ENCODE measurements around the gene TM9SF1. TPM values are rescaled to one million over a fixed set of nuclear protein-coding genes. Genes with fewer than 3 reads are reported as not detected.

Gene TM9SF1
- total RNA-seq, 1 experiment from 2014 or later, result 55.5 TPM

DNA sequence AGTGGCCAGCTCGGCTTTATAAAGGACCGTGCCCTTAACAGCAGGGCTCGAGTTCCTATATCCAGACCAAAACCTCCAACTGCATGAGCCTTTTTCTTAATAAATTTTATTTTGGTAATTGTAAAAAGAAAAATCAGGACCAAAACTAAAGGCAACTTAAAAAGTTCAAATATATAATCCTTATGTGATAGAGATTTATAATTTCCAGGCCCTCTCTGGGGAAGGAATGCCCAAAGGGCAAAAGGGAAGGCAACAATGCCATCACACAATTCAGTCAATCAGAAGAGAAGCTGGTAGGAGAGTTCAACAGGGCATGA is 6.2 kb downstream of the TM9SF1 start:
- no peak for DNase-seq (ENCODE audit: low spot score)
- Histone ChIP-seq H3K9me3 (ENCODE audit: low read depth, low read length, poor library complexity, severe bottlenecking) (no peaks in the 10 kb centered on the region), H3K27ac (ENCODE audit: low read depth, low read length, poor library complexity, severe bottlenecking) (peak overlapping the region; percentile 88), H3K36me3 (ENCODE audit: insufficient read depth, low read length, poor library complexity, severe bottlenecking) (peaks cover 40% of the 10 kb centered on the region), H3K4me1 (ENCODE audit: insufficient read depth, low read length, poor library complexity, severe bottlenecking) (peaks cover 9% of the 10 kb centered on the region), H3K4me3 (ENCODE audit: low read depth, low read length, poor library complexity, severe bottlenecking) (peak overlapping the region; percentile 79), H3K27me3 (replicated peaks; ENCODE audit: insufficient read depth, low read depth, low read length, poor library complexity) (no peaks in the 10 kb centered on the region)
- POLR2A ChIA-PET (ENCODE audit: low non-redundant PET), result interaction anchor here (0.6 kb wide), 1 partner anchor 122 kb away, joined by 5 read pairs; the partner anchor contains the start of gene LTB4R
- CTCF ChIA-PET, result no interaction called here
- no peak for TF ChIP-seq EZH2 (IDR thresholded peaks at IDR 0.05; ENCODE audit: borderline replicate concordance, low read depth, low read length, poor library complexity, severe bottlenecking)
- TF ChIP-seq, protein P1, sequence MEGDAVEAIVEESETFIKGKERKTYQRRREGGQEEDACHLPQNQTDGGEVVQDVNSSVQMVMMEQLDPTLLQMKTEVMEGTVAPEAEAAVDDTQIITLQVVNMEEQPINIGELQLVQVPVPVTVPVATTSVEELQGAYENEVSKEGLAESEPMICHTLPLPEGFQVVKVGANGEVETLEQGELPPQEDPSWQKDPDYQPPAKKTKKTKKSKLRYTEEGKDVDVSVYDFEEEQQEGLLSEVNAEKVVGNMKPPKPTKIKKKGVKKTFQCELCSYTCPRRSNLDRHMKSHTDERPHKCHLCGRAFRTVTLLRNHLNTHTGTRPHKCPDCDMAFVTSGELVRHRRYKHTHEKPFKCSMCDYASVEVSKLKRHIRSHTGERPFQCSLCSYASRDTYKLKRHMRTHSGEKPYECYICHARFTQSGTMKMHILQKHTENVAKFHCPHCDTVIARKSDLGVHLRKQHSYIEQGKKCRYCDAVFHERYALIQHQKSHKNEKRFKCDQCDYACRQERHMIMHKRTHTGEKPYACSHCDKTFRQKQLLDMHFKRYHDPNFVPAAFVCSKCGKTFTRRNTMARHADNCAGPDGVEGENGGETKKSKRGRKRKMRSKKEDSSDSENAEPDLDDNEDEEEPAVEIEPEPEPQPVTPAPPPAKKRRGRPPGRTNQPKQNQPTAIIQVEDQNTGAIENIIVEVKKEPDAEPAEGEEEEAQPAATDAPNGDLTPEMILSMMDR (conservative IDR thresholded peaks at IDR 0.05; ENCODE audit: low read depth, low read length), result no peak
- BruUV-seq (replicated peaks), result no TSS peak
- intact Hi-C loops (cut with micrococcal nuclease; ENCODE audit: unreplicated experiment), result loop anchor here (5.0 kb wide), 1 partner anchor 42 kb away; the partner anchor contains the start of genes PSME2 and RNF31

DNA sequence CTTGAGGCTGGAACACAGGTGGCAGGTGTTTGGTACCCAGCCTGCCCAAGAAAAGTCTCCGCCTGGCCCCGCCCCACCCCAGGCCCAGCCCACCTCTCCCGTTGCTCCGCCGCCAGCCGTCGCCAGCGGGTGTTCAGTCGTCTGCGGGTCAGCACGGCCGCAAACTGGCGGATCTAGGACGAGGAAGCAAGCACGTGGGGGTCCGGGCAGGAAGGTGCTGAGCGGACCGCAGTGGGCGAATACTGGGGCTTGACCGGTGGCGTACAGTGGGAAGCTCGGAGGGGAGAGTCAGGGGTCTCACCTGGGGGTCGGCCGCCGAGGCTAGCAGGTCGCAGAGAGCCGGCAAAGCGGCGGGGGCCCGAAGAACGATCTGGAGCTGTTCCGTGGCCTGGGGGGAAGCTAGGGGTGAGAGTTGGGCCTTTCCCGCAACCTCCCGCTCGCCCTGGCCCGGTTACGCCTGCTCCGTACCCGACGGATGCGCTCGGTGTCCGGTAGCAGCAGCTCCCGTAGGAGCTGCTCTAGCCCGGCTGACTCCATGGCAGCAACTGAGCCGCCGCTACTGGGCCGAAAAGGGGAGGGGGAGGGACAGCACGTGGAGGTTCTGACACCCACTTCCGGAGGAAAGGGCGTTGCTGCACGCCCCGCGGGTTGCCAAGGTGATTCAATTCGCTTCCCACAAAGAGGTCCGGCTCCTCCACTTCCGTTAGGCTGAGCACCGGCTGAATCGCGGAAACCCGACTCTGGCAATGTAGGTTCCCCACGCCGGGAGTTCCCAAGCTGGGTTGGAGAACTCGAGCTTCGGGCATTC is 6.8 kb downstream of the TM9SF1 start, which contains the start of gene IPO4:
TSS of gene IPO4 (minus strand) at position 566 of the 808 bp plus-strand sequence. CDS start at position 537, 29 bp downstream.
- H3K27me3 ChIP-seq (replicated peaks; ENCODE audit: insufficient read depth, low read depth, low read length, poor library complexity), result no peaks in the 10 kb centered on the region
- ChIA-PET CTCF (no interaction called here), POLR2A (ENCODE audit: low non-redundant PET) (interaction anchor here (0.6 kb wide), 1 partner anchor 123 kb away, joined by 5 read pairs; the partner anchor contains the start of gene LTB4R)
- peak within 1 kb of the TSS; percentile 79 for H3K4me3 ChIP-seq (ENCODE audit: low read depth, low read length, poor library complexity, severe bottlenecking)
- TF ChIP-seq, protein P1 (conservative IDR thresholded peaks at IDR 0.05; ENCODE audit: low read depth, low read length), result no peak
- no peak for TF ChIP-seq EZH2 (IDR thresholded peaks at IDR 0.05; ENCODE audit: borderline replicate concordance, low read depth, low read length, poor library complexity, severe bottlenecking)
- DNase-seq (ENCODE audit: low spot score), result peak; percentile 99
- H3K36me3 ChIP-seq (ENCODE audit: insufficient read depth, low read length, poor library complexity, severe bottlenecking), result peaks cover 41% of the 10 kb centered on the region
- H3K4me1 ChIP-seq (ENCODE audit: insufficient read depth, low read length, poor library complexity, severe bottlenecking), result peaks cover 9% of the 10 kb centered on the region
- no TSS peak for BruUV-seq (replicated peaks)
- intact Hi-C loops (cut with micrococcal nuclease; ENCODE audit: unreplicated experiment), result loop anchor here (5.0 kb wide), 1 partner anchor 41 kb away; the partner anchor contains the start of genes PSME2 and RNF31
- H3K9me3 ChIP-seq (ENCODE audit: low read depth, low read length, poor library complexity, severe bottlenecking), result no peaks in the 10 kb centered on the region
- H3K27ac ChIP-seq (ENCODE audit: low read depth, low read length, poor library complexity, severe bottlenecking), result peak within 1 kb of the TSS; percentile 88

DNA sequence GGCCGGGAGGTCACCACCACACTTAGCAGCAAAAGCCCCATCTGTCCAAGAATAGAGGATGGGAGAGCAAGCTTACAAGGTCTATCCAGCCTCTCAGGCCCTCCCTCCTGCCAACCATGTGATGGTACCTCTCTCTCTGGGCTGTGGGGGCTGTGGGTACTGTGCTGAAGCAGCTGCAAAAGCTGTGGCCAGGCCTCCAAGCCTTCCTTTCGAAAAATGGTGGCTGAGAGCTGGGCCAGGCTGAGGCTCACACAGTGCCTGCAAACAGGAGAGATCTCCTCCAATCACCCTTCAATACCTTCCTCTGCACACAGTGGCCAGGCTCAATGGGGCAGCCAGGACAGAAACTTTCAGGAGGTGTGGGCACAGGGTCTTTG is 7.7 kb downstream of the TM9SF1 start:
- H3K9me3 ChIP-seq (ENCODE audit: low read depth, low read length, poor library complexity, severe bottlenecking), result no peaks in the 10 kb centered on the region
- no peaks in the 10 kb centered on the region for H3K27me3 ChIP-seq (replicated peaks; ENCODE audit: insufficient read depth, low read depth, low read length, poor library complexity)
- DNase-seq (ENCODE audit: low spot score), result no peak
- H3K4me3 ChIP-seq (ENCODE audit: low read depth, low read length, poor library complexity, severe bottlenecking), result peak overlapping the region; percentile 79
- peaks cover 9% of the 10 kb centered on the region for H3K4me1 ChIP-seq (ENCODE audit: insufficient read depth, low read length, poor library complexity, severe bottlenecking)
- TF ChIP-seq, protein P1 (conservative IDR thresholded peaks at IDR 0.05; ENCODE audit: low read depth, low read length), result no peak
- TF ChIP-seq EZH2 (IDR thresholded peaks at IDR 0.05; ENCODE audit: borderline replicate concordance, low read depth, low read length, poor library complexity, severe bottlenecking), result no peak
- intact Hi-C loops (cut with micrococcal nuclease; ENCODE audit: unreplicated experiment), result loop anchor here (5.0 kb wide), 1 partner anchor 40 kb away; the partner anchor contains the start of genes PSME2 and RNF31
- ChIA-PET POLR2A (ENCODE audit: low non-redundant PET) (no interaction called here), CTCF (no interaction called here)
- BruUV-seq (replicated peaks), result no TSS peak
- no peak overlapping the region for H3K27ac ChIP-seq (ENCODE audit: low read depth, low read length, poor library complexity, severe bottlenecking)
- peaks cover 44% of the 10 kb centered on the region for H3K36me3 ChIP-seq (ENCODE audit: insufficient read depth, low read length, poor library complexity, severe bottlenecking)
